H9 (cell line): ENCODE results near the gene SULT2A1. TPM values are rescaled to one million over a fixed set of nuclear protein-coding genes. Genes with fewer than 3 reads are reported as not detected.
"Not testable (repeated sequence)": the region's sequence is repeated elsewhere in the genome, so short reads cannot be mapped to it uniquely, and the experiment has no call there.

Source experiments
- DNase-seq: peaks from one replicate; pipeline ENCODE4 v3.0.0-alpha.2; 2017
- H2AFZ ChIP-seq: one replicate; pipeline ENCODE4 v1.6.1; 2013; ENCODE audit warnings: mild to moderate bottlenecking, low read length, control low read depth, moderate library complexity
- H2AK5ac ChIP-seq: 2 replicates; pipeline ENCODE4 v1.6.1; 2013; ENCODE audit warnings: low read length, control low read depth, mixed read lengths; ENCODE audit not compliant: insufficient read length
- H2BK120ac ChIP-seq: one replicate; pipeline ENCODE4 v1.6.1; 2013; ENCODE audit warnings: low read depth, mild to moderate bottlenecking, low read length, control low read depth, inconsistent platforms; ENCODE audit not compliant: poor library complexity, severe bottlenecking
- H2BK12ac ChIP-seq: 2 replicates; pipeline ENCODE4 v1.6.1; 2013; ENCODE audit warnings: low read length, control low read depth, mixed read lengths, low read depth; ENCODE audit not compliant: insufficient read length
- H2BK15ac ChIP-seq: 2 replicates; pipeline ENCODE4 v1.6.1; 2013; ENCODE audit warnings: low read depth, low read length, control low read depth
- H2BK20ac ChIP-seq: one replicate; pipeline ENCODE4 v1.6.1; 2013; ENCODE audit warnings: low read depth, mild to moderate bottlenecking, low read length, control low read depth, inconsistent platforms; ENCODE audit not compliant: poor library complexity, severe bottlenecking
- H2BK5ac ChIP-seq: 2 replicates; pipeline ENCODE4 v1.6.1; 2013; ENCODE audit warnings: low read length, control low read depth, mixed read lengths; ENCODE audit not compliant: insufficient read length
- H3K14ac ChIP-seq: 2 replicates; pipeline ENCODE4 v1.6.1; 2013; ENCODE audit warnings: low read length, control low read depth; ENCODE audit not compliant: insufficient read depth
- H3K18ac ChIP-seq: 2 replicates; pipeline ENCODE4 v1.6.1; 2013; ENCODE audit warnings: low read depth, mild to moderate bottlenecking, mixed read lengths, low read length, control low read depth; ENCODE audit not compliant: insufficient read length
- H3K23ac ChIP-seq: 2 replicates; pipeline ENCODE4 v1.6.1; 2013; ENCODE audit warnings: low read length, control low read depth, mixed read lengths, low read depth; ENCODE audit not compliant: insufficient read length
- H3K23me2 ChIP-seq: 2 replicates; pipeline ENCODE4 v1.6.1; 2013; ENCODE audit warnings: low read depth, mild to moderate bottlenecking, mixed read lengths, low read length, control low read depth; ENCODE audit not compliant: insufficient read length, poor library complexity, severe bottlenecking
- H3K27ac ChIP-seq: 2 replicates; pipeline ENCODE4 v1.5.1; 2013; ENCODE audit warnings: low read length, control low read depth, mixed read lengths, low read depth; ENCODE audit not compliant: insufficient read length
- H3K27me3 ChIP-seq: 2 replicates; pipeline ENCODE4 v1.6.1; 2013; ENCODE audit warnings: low read length, control low read depth, inconsistent platforms; ENCODE audit not compliant: insufficient read depth
- H3K4ac ChIP-seq: 2 replicates; pipeline ENCODE4 v1.6.1; 2013; ENCODE audit warnings: low read depth, mild to moderate bottlenecking, control low read depth, inconsistent platforms, low read length, moderate library complexity
- H3K4me1 ChIP-seq: 2 replicates; pipeline ENCODE4 v1.6.1; 2013; ENCODE audit warnings: low read length, control low read depth, inconsistent platforms; ENCODE audit not compliant: insufficient read depth
- H3K4me2 ChIP-seq: 2 replicates; pipeline ENCODE4 v1.6.1; 2013; ENCODE audit warnings: low read length, control low read depth, mixed read lengths; ENCODE audit not compliant: insufficient read length, insufficient read depth
- H3K56ac ChIP-seq: 2 replicates; pipeline ENCODE4 v1.6.1; 2013; ENCODE audit warnings: low read depth, mild to moderate bottlenecking, mixed read lengths, low read length, control low read depth; ENCODE audit not compliant: insufficient read length
- H3K79me1 ChIP-seq: 2 replicates; pipeline ENCODE4 v1.6.1; 2013; ENCODE audit warnings: low read depth, mild to moderate bottlenecking, moderate library complexity, low read length, control low read depth, inconsistent platforms; ENCODE audit not compliant: insufficient read depth, poor library complexity, severe bottlenecking
- H3K79me2 ChIP-seq: 2 replicates; pipeline ENCODE4 v1.6.1; 2013; ENCODE audit warnings: low read length, control low read depth, inconsistent platforms; ENCODE audit not compliant: insufficient read depth
- H3K9ac ChIP-seq: 2 replicates; pipeline ENCODE4 v1.6.1; 2013; ENCODE audit warnings: low read length, control low read depth, mixed read lengths; ENCODE audit not compliant: insufficient read length; ENCODE audit errors: extremely low read depth
- H3K9me3 ChIP-seq: one replicate; pipeline ENCODE4 v1.6.1; 2013; ENCODE audit warnings: low read depth, low read length, inconsistent platforms; ENCODE audit not compliant: control insufficient read depth
- H3T11ph ChIP-seq: one replicate; pipeline ENCODE4 v1.6.1; 2013; ENCODE audit warnings: mild to moderate bottlenecking, low read length, control low read depth, inconsistent platforms
- H4K20me1 ChIP-seq: one replicate; pipeline ENCODE4 v1.6.1; 2013; ENCODE audit not compliant: control insufficient read depth, insufficient read length, insufficient read depth
- H4K5ac ChIP-seq: 2 replicates; pipeline ENCODE4 v1.6.1; 2013; ENCODE audit warnings: low read depth, mild to moderate bottlenecking, mixed read lengths, low read length, control low read depth; ENCODE audit not compliant: insufficient read length
- H4K8ac ChIP-seq: replicated peaks from 2 replicates; pipeline ENCODE4 v1.6.1; 2013; ENCODE audit warnings: low read length, control low read depth, mixed read lengths, low read depth; ENCODE audit not compliant: insufficient read length
- H4K91ac ChIP-seq: 2 replicates; pipeline ENCODE4 v1.6.1; 2013; ENCODE audit warnings: low read depth, mild to moderate bottlenecking, moderate library complexity, mixed read lengths, low read length, control low read depth; ENCODE audit not compliant: insufficient read length
- H3K27ac Mint-ChIP-seq, 3 experiments: 2 replicates in 2 of 3; 3 replicates in 1 of 3; pipeline ENCODE4 v1.8.0; 2020 to 2021; ENCODE audit warnings: mixed read lengths in 3 of 3, mild to moderate bottlenecking in 1 of 3, moderate library complexity in 1 of 3
- H3K27me3 Mint-ChIP-seq: 2 replicates; pipeline ENCODE4 v1.8.0; 2021; ENCODE audit warnings: low read depth, mild to moderate bottlenecking, moderate library complexity, mixed read lengths
- H3K36me3 Mint-ChIP-seq, 3 experiments: 2 replicates in 2 of 3; 3 replicates in 1 of 3; pipeline ENCODE4 v1.8.0; 2020 to 2021; ENCODE audit warnings: low read depth in 3 of 3, mixed read lengths in 3 of 3; ENCODE audit not compliant: insufficient read depth in 1 of 3
- H3K4me1 Mint-ChIP-seq, 2 experiments: 2 replicates each; pipeline ENCODE4 v1.8.0; 2020; ENCODE audit warnings: mixed read lengths in 2 of 2
- H3K4me3 Mint-ChIP-seq, 2 experiments: 2 replicates in 1 of 2; 3 replicates in 1 of 2; pipeline ENCODE4 v1.8.0; 2020 to 2021; ENCODE audit warnings: mild to moderate bottlenecking in 2 of 2, mixed read lengths in 2 of 2, moderate library complexity in 1 of 2
- H3K9me3 Mint-ChIP-seq, 2 experiments: 2 replicates in 1 of 2; 3 replicates in 1 of 2; pipeline ENCODE4 v1.8.0; 2020; ENCODE audit warnings: mild to moderate bottlenecking in 2 of 2, mixed read lengths in 2 of 2, moderate library complexity in 1 of 2
- WGBS: extraction: QIAGEN DNeasy Blood & Tissue Kit; methylation state at CpG from one replicate; pipeline ENCODE4 v1.1.7; 2013; ENCODE audit warnings: missing lambda C conversion rate, low lambda C conversion rate, mixed read lengths; ENCODE audit not compliant: insufficient read length; ENCODE audit errors: extremely low coverage; 5-methylcytosine and 5-hydroxymethylcytosine counted together
- total RNA-seq: library from RNA; stranded (reverse); gene quantifications from 2 replicates; pipeline ENCODE4 v1.2.1, GENCODE V29; 2021
- TF ChIP-seq, protein P1 (sequence below): fragments of 200-600 bp; sonication (generic); conservative IDR thresholded peaks from 3 replicates; pipeline ENCODE4 v1.8.0; 2021; ENCODE audit warnings: antibody characterized with exemption, mild to moderate bottlenecking

The SULT2A1 gene
- total RNA-seq, 1 experiment from 2014 or later, result not detected

DNA sequence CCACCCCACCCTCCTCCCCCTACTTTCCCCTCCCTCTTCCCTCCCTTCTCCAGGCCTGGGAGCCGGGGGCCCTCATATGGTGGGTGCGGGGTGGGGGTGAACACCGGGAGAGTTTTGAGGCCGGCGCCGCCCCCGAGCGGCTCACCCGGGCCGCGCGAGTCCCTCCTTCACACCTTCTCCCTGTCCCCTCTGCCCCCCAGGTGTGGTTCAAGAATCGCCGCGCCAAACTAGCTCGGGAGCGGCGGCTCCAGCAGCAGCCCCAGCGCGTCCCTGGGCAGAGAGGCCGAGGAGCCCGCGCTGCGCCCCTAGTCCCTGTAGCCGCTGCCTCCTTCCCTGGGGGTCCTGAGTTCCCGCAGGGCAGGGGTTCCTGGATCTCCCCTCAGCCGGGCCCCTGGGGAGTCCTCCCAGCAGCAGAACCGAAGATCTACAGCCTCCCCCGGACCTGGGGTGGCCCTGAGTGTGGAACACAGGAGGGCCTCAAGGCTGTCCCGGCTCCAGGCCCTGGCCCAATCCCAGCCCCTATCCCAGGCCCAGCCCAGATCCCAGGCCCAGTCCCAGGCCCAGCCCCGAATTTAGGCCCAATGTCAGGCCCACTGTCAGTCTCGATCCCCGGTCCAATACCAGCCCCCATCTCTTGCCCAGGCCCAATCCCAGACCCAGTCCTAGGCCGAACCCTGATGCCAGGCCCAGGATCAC is 25.4 kb downstream of the SULT2A1 start:
- Histone ChIP-seq H3K9me3 (no peaks in the 10 kb centered on the region), H4K8ac (no peak overlapping the region), H2BK20ac (no peak overlapping the region), H3K27ac (no peak overlapping the region), H2BK12ac (no peak overlapping the region), H3K23me2 (no peaks in the 10 kb centered on the region), H4K5ac (no peak overlapping the region), H3K4ac (no peak overlapping the region), H3K79me1 (no peaks in the 10 kb centered on the region), H3K4me1 (no peaks in the 10 kb centered on the region), H3T11ph (no peak overlapping the region), H3K14ac (no peak overlapping the region), H2BK5ac (no peak overlapping the region), H3K18ac (no peak overlapping the region), H2BK15ac (no peak overlapping the region), H2AK5ac (no peak overlapping the region), H3K4me2 (no peak overlapping the region), H2AFZ (no peak overlapping the region), H2BK120ac (no peak overlapping the region), H3K9ac (no peak overlapping the region), H3K56ac (no peak overlapping the region), H3K27me3 (no peaks in the 10 kb centered on the region), H4K91ac (no peak overlapping the region), H4K20me1 (no peaks in the 10 kb centered on the region), H3K23ac (no peak overlapping the region), H3K79me2 (no peaks in the 10 kb centered on the region)
- DNase-seq, result peak; percentile 44
- TF ChIP-seq, protein P1, sequence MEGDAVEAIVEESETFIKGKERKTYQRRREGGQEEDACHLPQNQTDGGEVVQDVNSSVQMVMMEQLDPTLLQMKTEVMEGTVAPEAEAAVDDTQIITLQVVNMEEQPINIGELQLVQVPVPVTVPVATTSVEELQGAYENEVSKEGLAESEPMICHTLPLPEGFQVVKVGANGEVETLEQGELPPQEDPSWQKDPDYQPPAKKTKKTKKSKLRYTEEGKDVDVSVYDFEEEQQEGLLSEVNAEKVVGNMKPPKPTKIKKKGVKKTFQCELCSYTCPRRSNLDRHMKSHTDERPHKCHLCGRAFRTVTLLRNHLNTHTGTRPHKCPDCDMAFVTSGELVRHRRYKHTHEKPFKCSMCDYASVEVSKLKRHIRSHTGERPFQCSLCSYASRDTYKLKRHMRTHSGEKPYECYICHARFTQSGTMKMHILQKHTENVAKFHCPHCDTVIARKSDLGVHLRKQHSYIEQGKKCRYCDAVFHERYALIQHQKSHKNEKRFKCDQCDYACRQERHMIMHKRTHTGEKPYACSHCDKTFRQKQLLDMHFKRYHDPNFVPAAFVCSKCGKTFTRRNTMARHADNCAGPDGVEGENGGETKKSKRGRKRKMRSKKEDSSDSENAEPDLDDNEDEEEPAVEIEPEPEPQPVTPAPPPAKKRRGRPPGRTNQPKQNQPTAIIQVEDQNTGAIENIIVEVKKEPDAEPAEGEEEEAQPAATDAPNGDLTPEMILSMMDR, result no peak
- Mint-ChIP-seq H3K27ac (peak overlapping the region in 2 of 3 experiments; percentile 20 to 64; a peak in 1 of 7 replicates), H3K4me1 (peaks cover 17 to 21% of the 10 kb centered on the region in 2 experiments), H3K27me3 (no peaks in the 10 kb centered on the region), H3K36me3 (peaks cover 0 to 3% (median 0%) of the 10 kb centered on the region in 3 experiments; a peak in 1 of 7 replicates), H3K9me3 (no peaks in the 10 kb centered on the region; a peak in 2 of 5 replicates), H3K4me3 (no peak overlapping the region)
- WGBS, result no CpG with 5 or more reads among the region's 34 CpGs

DNA sequence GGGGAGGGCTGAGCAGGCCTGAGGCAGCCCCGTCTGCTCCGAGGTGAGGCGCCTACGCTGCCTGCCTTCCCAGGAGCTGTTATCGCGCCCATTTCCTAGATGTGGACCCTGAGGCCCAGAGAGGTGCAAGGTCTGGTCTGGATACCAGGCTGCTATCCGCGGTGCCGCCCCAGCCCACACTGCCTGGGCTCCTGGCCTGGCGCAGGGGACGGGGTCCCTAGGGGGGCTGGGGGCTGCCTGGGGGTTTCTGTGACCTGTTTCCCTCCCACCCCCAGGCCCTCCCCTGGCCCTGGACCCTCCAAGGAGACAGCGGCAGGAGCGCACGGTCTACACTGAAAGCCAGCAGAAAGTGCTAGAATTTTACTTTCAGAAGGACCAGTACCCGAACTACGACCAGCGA is 26.3 kb downstream of the SULT2A1 start:
- H3K9me3 Mint-ChIP-seq, H2BK120ac ChIP-seq, H3K27me3 ChIP-seq, H3K27ac ChIP-seq, H3K4ac ChIP-seq, H3K56ac ChIP-seq, H3K79me2 ChIP-seq, H2BK5ac ChIP-seq, H2AK5ac ChIP-seq, H3K36me3 Mint-ChIP-seq, H4K20me1 ChIP-seq, H3K4me3 Mint-ChIP-seq, H3K23me2 ChIP-seq, H2BK20ac ChIP-seq, H3K9me3 ChIP-seq, H2BK15ac ChIP-seq, H3T11ph ChIP-seq, H3K4me1 ChIP-seq, H4K5ac ChIP-seq, H3K23ac ChIP-seq, DNase-seq, H3K18ac ChIP-seq, H3K4me2 ChIP-seq, H3K9ac ChIP-seq, H3K27ac Mint-ChIP-seq, H2BK12ac ChIP-seq, H4K91ac ChIP-seq, H3K14ac ChIP-seq, H3K27me3 Mint-ChIP-seq, H4K8ac ChIP-seq, H3K79me1 ChIP-seq, H2AFZ ChIP-seq: not testable (repeated sequence)
- no CpG with 5 or more reads among the region's 17 CpGs for WGBS
- peaks cover 12 to 15% of the 10 kb centered on the region in 2 experiments for H3K4me1 Mint-ChIP-seq
